Measurements from ENCODE around the gene NCK2.

DNA sequence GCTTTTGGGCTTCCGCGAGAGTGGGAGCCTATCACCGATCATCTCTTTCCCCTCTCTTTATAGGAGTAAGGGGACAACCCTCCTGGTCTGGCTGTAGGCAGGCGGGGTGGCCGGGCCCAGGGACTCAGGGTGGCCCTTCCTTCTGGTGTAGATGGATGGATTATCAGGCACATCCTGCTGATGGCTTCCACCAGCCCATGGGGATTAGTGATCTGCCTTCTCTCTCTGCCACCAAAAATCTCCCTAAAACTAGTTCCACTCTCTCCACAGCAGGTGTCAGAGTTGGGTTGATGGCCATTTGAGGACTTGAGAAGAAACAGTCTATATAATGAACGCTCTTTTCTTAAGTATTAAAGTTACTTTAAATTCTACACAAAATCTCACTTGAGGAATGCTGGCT is 37.4 kb downstream of the NCK2 start:
- TF ChIP-seq, protein P1, sequence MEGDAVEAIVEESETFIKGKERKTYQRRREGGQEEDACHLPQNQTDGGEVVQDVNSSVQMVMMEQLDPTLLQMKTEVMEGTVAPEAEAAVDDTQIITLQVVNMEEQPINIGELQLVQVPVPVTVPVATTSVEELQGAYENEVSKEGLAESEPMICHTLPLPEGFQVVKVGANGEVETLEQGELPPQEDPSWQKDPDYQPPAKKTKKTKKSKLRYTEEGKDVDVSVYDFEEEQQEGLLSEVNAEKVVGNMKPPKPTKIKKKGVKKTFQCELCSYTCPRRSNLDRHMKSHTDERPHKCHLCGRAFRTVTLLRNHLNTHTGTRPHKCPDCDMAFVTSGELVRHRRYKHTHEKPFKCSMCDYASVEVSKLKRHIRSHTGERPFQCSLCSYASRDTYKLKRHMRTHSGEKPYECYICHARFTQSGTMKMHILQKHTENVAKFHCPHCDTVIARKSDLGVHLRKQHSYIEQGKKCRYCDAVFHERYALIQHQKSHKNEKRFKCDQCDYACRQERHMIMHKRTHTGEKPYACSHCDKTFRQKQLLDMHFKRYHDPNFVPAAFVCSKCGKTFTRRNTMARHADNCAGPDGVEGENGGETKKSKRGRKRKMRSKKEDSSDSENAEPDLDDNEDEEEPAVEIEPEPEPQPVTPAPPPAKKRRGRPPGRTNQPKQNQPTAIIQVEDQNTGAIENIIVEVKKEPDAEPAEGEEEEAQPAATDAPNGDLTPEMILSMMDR (IDR thresholded peaks at IDR 0.05) = no peak
- TF ChIP-seq POLR2A (IDR thresholded peaks at IDR 0.05) = no peak

Data from sigmoid colon (tissue), 3 donors.